T-cell (primary cell): ENCODE measurements around the gene WDR83. TPM values are rescaled to one million over a fixed set of nuclear protein-coding genes. Genes with fewer than 3 reads are reported as not detected.

Experiments
- ATAC-seq, 4 experiments: fragments of 200-7000 bp in 3 of 4; fragments of 150-1000 bp in 1 of 4; cut with Tn5 transposase; replicated peaks in 1 of 4; 1 replicate in 3 of 4; 2 replicates in 1 of 4; pipeline ENCODE4 v1.10.0; 2021; ENCODE audit warnings: moderate library complexity in 3 of 4, mild to moderate bottlenecking in 2 of 4, moderate number of reproducible peaks in 1 of 4
- CTCF ChIA-PET, 2 donors: fragments of 300-600 bp; sonication (Branson Sonifier 250); formaldehyde crosslinking; loops; one replicate each; lab custom pipeline; 2022; ENCODE audit warnings: antibody characterized with exemption in 2 of 2; lab: Charles Lee
- POLR2A ChIA-PET, 2 donors: fragments of 300-600 bp; sonication (Branson Sonifier 250); formaldehyde crosslinking; loops; one replicate each; lab custom pipeline; 2022; ENCODE audit warnings: antibody characterized with exemption in 2 of 2; lab: Charles Lee
- DNase-seq, 35 experiments: peaks; one replicate each; pipeline versions ENCODE4 v3.0.0 to v3.0.0-alpha.2; 2013 to 2023
- H3K27ac ChIP-seq: one replicate; pipeline ENCODE4 v1.5.1; 2013; ENCODE audit warnings: low read length
- H3K27me3 ChIP-seq, 2 experiments: replicated peaks in 1 of 2; 1 replicate in 1 of 2; 2 replicates in 1 of 2; pipeline versions ENCODE4 v1.6.1 to v1.7.0; 2013; ENCODE audit warnings: low read length in 1 of 2, mixed read lengths in 1 of 2; ENCODE audit not compliant: control insufficient read depth in 2 of 2, insufficient read depth in 2 of 2; ENCODE audit errors: extremely low read depth in 1 of 2
- H3K36me3 ChIP-seq, 2 donors: 1 replicate in 1 of 2; 2 replicates in 1 of 2; pipeline versions ENCODE4 v1.6.1 to v1.7.0; 2013; ENCODE audit warnings: low read length in 1 of 2; ENCODE audit not compliant: control insufficient read depth in 2 of 2, insufficient read depth in 1 of 2; ENCODE audit errors: extremely low read depth in 1 of 2
- H3K4me1 ChIP-seq, 2 experiments: 1 replicate in 1 of 2; 2 replicates in 1 of 2; pipeline versions ENCODE4 v1.6.1 to v1.7.0; 2013; ENCODE audit warnings: low read length in 2 of 2, mixed read lengths in 1 of 2; ENCODE audit not compliant: insufficient read depth in 2 of 2, control insufficient read depth in 1 of 2; ENCODE audit errors: extremely low read depth in 1 of 2
- H3K4me3 ChIP-seq, 2 donors: 1 replicate in 1 of 2; 2 replicates in 1 of 2; pipeline versions ENCODE4 v1.5.1 to v1.7.0; 2013; ENCODE audit warnings: mild to moderate bottlenecking in 2 of 2, low read length in 1 of 2, moderate library complexity in 1 of 2; ENCODE audit not compliant: control insufficient read depth in 1 of 2; ENCODE audit errors: extremely low read depth in 1 of 2
- H3K9me3 ChIP-seq: 2 replicates; pipeline ENCODE4 v1.7.0; 2013
- H3K27ac Mint-ChIP-seq, 2 donors: one replicate each; pipeline ENCODE4 v1.8.0; 2020 to 2021; ENCODE audit warnings: mild to moderate bottlenecking in 2 of 2, mixed read lengths in 2 of 2
- H3K27me3 Mint-ChIP-seq, 2 donors: one replicate each; pipeline ENCODE4 v1.8.0; 2021 to 2022; ENCODE audit warnings: mixed read lengths in 2 of 2
- H3K36me3 Mint-ChIP-seq: one replicate; pipeline ENCODE4 v1.8.0; 2021; ENCODE audit warnings: mixed read lengths
- H3K4me1 Mint-ChIP-seq, 3 donors: one replicate each; pipeline ENCODE4 v1.8.0; 2020 to 2022; ENCODE audit warnings: mixed read lengths in 3 of 3, mild to moderate bottlenecking in 1 of 3
- H3K4me3 Mint-ChIP-seq, 3 donors: one replicate each; pipeline ENCODE4 v1.8.0; 2020 to 2022; ENCODE audit warnings: mild to moderate bottlenecking in 3 of 3, mixed read lengths in 3 of 3, moderate library complexity in 3 of 3
- H3K9me3 Mint-ChIP-seq, 3 donors: one replicate each; pipeline ENCODE4 v1.8.0; 2020 to 2022; ENCODE audit warnings: mixed read lengths in 3 of 3
- WGBS: methylation state at CpG from one replicate; pipeline ENCODE4 v1.1.5; 2013; ENCODE audit warnings: missing lambda C conversion rate; ENCODE audit not compliant: insufficient coverage; 5-methylcytosine and 5-hydroxymethylcytosine counted together
- total RNA-seq, 35 experiments: library from RNA in 6 of 35; stranded (reverse) in 6 of 35; fragments of 120-200 nt in 1 of 35; gene quantifications; one replicate each; pipeline versions ENCODE4 v1.2.1 to v1.2.4 and lab custom pipeline; 2013 to 2026

Gene WDR83
- total RNA-seq, 5 donors from 2014 or later (not counting 1 experiment from before 2014, with no cell fraction given) = 7.7 to 24.3 (median 17.6) TPM

GRCh38 chr19:12701596-12702282 is 35.1 kb downstream of the WDR83 start:
- ChIA-PET CTCF (no interaction called here), POLR2A (no interaction called here)
- H3K27me3 Mint-ChIP-seq = no peaks in the 10 kb centered on the region
- Histone ChIP-seq H3K9me3 (no peaks in the 10 kb centered on the region), H3K36me3 (peaks cover 37 to 53% of the 10 kb centered on the region in 2 donors), H3K4me3 (no peak overlapping the region), H3K4me1 (peaks cover 3 to 6% of the 10 kb centered on the region in 2 experiments), H3K27me3 (no peaks in the 10 kb centered on the region), H3K27ac (no peak overlapping the region)
- no peaks in the 10 kb centered on the region for H3K9me3 Mint-ChIP-seq
- peaks cover 34% of the 10 kb centered on the region for H3K36me3 Mint-ChIP-seq
- H3K4me3 Mint-ChIP-seq = no peak overlapping the region
- peaks cover 0 to 4% (median 4%) of the 10 kb centered on the region in 3 donors for H3K4me1 Mint-ChIP-seq
- ATAC-seq = no peak
- no peak overlapping the region for H3K27ac Mint-ChIP-seq
- DNase-seq = no peak
- 95% methylated on average over 29 of the region's 33 CpGs for WGBS

GRCh38 chr19:12703046-12703445 is 36.4 kb downstream of the WDR83 start:
- Mint-ChIP-seq H3K27ac (no peak overlapping the region), H3K9me3 (no peaks in the 10 kb centered on the region)

DNA sequence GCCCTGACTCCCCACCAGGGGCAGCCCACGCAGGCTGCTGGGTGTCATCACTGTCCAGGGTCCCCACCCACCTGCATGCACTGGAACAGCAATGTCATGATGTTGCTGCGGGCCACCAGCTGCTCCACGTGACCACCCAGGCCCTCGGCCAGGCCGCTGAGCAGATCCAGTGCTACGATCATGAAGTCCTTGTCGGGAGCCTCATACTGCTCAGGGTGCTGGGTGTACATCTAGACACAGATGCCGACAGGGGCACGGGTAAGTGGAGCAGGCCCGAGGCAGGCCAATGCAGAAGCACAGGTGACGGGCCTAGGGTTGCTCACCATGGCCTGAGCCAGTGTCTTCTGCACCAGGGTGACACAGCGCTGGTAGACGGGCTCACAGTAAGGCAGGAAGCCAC is 38.6 kb downstream of the WDR83 start:
- WGBS = 95% methylated on average over 13 of the region's 13 CpGs
- Mint-ChIP-seq H3K4me3 (no peak overlapping the region), H3K4me1 (no peaks in the 10 kb centered on the region), H3K36me3 (peaks cover 35% of the 10 kb centered on the region), H3K9me3 (no peaks in the 10 kb centered on the region), H3K27ac (no peak overlapping the region), H3K27me3 (no peaks in the 10 kb centered on the region)
- H3K27me3 ChIP-seq = no peaks in the 10 kb centered on the region
- CTCF ChIA-PET = no interaction called here
- H3K27ac ChIP-seq = no peak overlapping the region
- no peak for DNase-seq
- H3K36me3 ChIP-seq = peaks cover 41 to 70% of the 10 kb centered on the region in 2 donors
- no peaks in the 10 kb centered on the region for H3K9me3 ChIP-seq
- H3K4me1 ChIP-seq = no peaks in the 10 kb centered on the region
- no peak for ATAC-seq
- POLR2A ChIA-PET = no interaction called here
- H3K4me3 ChIP-seq = no peak overlapping the region

More at GRCh38 chr19:12703046-12703445, 36.4 kb downstream of the WDR83 start:
- Histone ChIP-seq H3K36me3 (peaks cover 37 to 59% of the 10 kb centered on the region in 2 donors), H3K27ac (no peak overlapping the region), H3K9me3 (no peaks in the 10 kb centered on the region), H3K27me3 (no peaks in the 10 kb centered on the region), H3K4me3 (no peak overlapping the region), H3K4me1 (no peaks in the 10 kb centered on the region)
- Mint-ChIP-seq H3K36me3 (peaks cover 34% of the 10 kb centered on the region), H3K4me3 (no peak overlapping the region), H3K27me3 (no peaks in the 10 kb centered on the region), H3K4me1 (peaks cover 0 to 2% (median 2%) of the 10 kb centered on the region in 3 donors)
- ChIA-PET POLR2A (interaction anchor here in 1 of 2 donors (0.6 kb wide), 1 partner anchor 74 kb away, joined by 6 read pairs; no protein-coding TSS in a partner anchor), CTCF (no interaction called here)
- 93% methylated on average over 8 of the region's 9 CpGs for WGBS
- ATAC-seq (peak in 1 of 4 experiments; percentile 50), DNase-seq (peak in 1 of 35 experiments; percentile 29)

DNA sequence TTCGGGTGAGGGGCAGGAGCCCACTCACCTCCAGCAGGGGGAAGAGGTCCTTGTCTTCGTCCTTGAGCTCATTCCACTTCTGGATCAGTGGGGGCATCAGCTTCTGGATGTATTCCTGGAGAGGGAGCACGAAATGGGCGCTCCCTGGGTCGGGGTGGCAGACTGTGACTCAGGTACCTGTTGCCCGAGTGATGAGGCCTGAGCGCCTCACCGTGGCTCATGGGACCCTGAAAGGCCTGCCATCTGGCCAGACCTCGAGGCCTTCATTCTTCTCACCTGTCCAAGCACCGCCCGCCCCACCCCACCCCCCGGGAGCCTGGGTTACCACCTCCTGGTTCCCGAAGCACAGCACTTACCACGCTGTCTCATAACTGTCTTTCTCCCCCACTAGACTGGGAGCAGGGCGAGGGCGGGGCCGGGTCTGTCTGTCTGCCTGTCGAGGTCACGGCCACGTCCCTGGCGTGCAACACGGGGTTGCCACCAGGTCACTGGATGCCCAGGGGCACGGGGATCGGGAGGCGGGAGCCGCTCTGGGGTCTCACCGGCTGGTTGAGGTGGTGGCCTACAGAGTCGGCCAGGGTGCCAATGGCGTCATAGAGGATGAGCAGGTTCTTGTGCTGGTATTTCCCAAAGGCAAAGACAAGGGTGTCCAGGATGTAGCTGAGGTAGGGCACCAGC is 39.2 kb downstream of the WDR83 start:
- Mint-ChIP-seq H3K36me3 (peaks cover 37% of the 10 kb centered on the region), H3K4me1 (no peaks in the 10 kb centered on the region), H3K27ac (no peak overlapping the region), H3K4me3 (no peak overlapping the region), H3K9me3 (no peaks in the 10 kb centered on the region), H3K27me3 (no peaks in the 10 kb centered on the region)
- H3K4me3 ChIP-seq = no peak overlapping the region
- no peaks in the 10 kb centered on the region for H3K4me1 ChIP-seq
- H3K27me3 ChIP-seq = no peaks in the 10 kb centered on the region
- no peak overlapping the region for H3K27ac ChIP-seq
- POLR2A ChIA-PET = no interaction called here
- ATAC-seq (no peak), DNase-seq (no peak)
- CTCF ChIA-PET = no interaction called here
- peaks cover 39 to 76% of the 10 kb centered on the region in 2 donors for H3K36me3 ChIP-seq
- WGBS = 97% methylated on average over 27 of the region's 29 CpGs
- no peaks in the 10 kb centered on the region for H3K9me3 ChIP-seq

DNA sequence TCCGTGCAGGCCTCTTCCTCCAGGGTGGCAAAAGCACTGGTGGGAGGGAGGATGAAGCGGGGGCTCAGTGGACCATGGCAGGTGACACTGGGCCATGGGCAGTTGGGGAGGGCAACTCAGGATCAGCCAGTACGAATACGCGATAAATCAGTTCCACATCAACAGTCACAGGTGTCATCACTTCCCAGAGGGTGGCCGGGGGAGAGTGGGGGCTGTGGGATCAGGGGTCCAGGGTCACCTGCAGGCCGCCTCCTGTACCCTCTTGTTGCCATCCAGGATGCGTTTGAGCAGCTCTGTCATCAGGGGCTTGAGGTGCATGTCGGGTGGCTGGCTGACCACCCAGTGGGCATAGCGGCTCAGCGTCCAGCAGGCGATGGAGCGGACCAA is 39.7 kb downstream of the WDR83 start:
- Mint-ChIP-seq H3K9me3 (no peaks in the 10 kb centered on the region), H3K4me1 (no peaks in the 10 kb centered on the region), H3K27me3 (no peaks in the 10 kb centered on the region), H3K27ac (no peak overlapping the region), H3K36me3 (peaks cover 32% of the 10 kb centered on the region), H3K4me3 (no peak overlapping the region)
- ChIA-PET POLR2A (no interaction called here), CTCF (no interaction called here)
- no peaks in the 10 kb centered on the region for H3K4me1 ChIP-seq
- peaks cover 36 to 75% of the 10 kb centered on the region in 2 donors for H3K36me3 ChIP-seq
- no peaks in the 10 kb centered on the region for H3K27me3 ChIP-seq
- no peaks in the 10 kb centered on the region for H3K9me3 ChIP-seq
- DNase-seq = no peak
- H3K4me3 ChIP-seq = no peak overlapping the region
- WGBS = 94% methylated on average over 8 of the region's 13 CpGs
- no peak overlapping the region for H3K27ac ChIP-seq
- ATAC-seq = no peak

DNA sequence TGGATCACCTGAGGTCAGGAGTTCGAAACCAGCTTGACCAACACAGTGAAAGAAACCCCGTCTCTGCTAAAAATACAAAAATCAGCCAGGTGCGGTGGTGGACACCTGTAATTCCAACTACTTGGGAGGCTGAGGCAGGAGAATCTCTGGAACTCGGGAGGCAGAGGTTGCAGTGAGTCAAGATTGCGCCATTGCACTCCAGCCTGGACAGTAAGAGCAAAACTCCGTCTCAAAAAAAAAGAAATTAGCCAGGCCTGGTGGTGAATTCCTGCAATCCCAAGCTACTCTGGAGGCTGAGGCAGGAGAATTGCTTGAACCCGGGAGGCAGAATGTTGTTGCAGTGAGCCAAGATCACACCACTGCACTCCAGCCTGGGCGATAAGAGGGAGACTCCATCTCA is 42.0 kb downstream of the WDR83 start:
- ATAC-seq = no peak
- H3K36me3 ChIP-seq = peaks cover 24 to 73% of the 10 kb centered on the region in 2 donors
- no peaks in the 10 kb centered on the region for H3K27me3 Mint-ChIP-seq
- no peaks in the 10 kb centered on the region for H3K4me1 Mint-ChIP-seq
- WGBS = 96% methylated on average over 4 of the region's 8 CpGs
- H3K27ac Mint-ChIP-seq = no peak overlapping the region
- peaks cover 26% of the 10 kb centered on the region for H3K36me3 Mint-ChIP-seq
- no peak overlapping the region for H3K4me3 Mint-ChIP-seq
- H3K9me3 ChIP-seq = no peaks in the 10 kb centered on the region
- H3K27ac ChIP-seq = no peak overlapping the region
- POLR2A ChIA-PET = no interaction called here
- DNase-seq = no peak
- H3K4me1 ChIP-seq = no peaks in the 10 kb centered on the region
- no peak overlapping the region for H3K4me3 ChIP-seq
- no peaks in the 10 kb centered on the region for H3K9me3 Mint-ChIP-seq
- no peaks in the 10 kb centered on the region for H3K27me3 ChIP-seq
- CTCF ChIA-PET = interaction anchor here in 1 of 2 donors (0.7 kb wide), 2 partner anchors 18 to 57 kb away, joined by 3 to 4 read pairs; no protein-coding TSS in a partner anchor
